HL-60/S4 (cell line): ENCODE measurements around the gene TMEM141.
"Not testable (repeated sequence)": the region's sequence is repeated elsewhere in the genome, so short reads cannot be mapped to it uniquely, and the experiment has no call there.

Experiments used
- in situ Hi-C: fragments of 300-500 bp; cut with MboI; formaldehyde crosslinking; loops from 2 replicates; pipeline ENCODE4 v1.14.3; 2022; ENCODE audit warnings: low sequenced_read_pairs

The TMEM141 gene

DNA sequence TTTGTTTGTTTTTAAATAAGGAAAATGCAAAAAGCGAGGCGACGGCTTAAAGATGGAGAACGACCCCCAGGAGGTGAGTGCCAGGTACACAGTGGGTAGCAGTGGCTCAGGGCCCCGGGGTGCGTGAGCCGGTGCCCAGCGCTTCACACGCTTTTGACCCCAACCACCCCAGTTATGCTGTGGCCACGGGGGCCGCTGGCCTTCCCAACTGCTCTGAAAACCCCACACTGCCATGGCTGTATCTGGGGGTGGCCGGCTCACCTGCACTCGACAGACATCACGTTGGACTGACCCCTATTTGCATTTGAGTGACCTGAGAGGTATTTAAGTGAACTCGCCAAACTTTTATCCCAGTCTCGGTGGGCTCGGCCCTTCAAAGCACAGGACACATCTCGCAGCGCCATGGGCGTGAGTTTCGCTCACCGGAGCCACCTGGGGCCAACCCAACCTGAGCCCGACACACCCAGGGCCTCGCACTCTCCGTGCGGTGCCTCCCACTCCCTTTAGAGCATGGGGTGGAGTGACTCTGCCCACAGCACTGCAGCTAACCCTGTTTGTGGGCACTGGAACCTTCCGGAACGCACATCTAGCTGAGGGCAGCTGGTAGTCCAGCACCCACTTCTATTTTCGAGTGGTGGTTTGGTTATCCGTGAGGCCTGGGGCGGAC, 37.5 kb downstream of the TMEM141 start:
- in situ Hi-C loops, result no loop called here

DNA sequence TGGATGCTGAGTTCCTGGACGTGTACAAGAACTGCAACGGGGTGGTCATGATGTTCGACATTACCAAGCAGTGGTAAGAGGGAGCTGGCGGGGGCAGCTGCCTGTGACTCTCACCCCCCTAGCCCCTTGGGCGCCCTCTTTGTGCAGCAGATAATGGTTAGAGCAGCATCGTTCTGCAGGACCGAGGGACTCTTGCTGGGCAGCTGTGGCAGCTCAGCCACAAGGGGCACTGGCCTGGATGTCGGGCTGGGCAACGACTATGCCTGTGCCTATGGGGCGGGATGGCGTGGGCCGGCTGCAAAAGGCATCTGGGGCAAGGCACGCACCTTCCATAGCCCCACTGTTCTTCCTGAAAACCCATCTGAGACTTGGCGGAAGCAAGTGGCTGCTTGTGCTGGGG, 38.3 kb downstream of the TMEM141 start:
- in situ Hi-C loops, result no loop called here

DNA sequence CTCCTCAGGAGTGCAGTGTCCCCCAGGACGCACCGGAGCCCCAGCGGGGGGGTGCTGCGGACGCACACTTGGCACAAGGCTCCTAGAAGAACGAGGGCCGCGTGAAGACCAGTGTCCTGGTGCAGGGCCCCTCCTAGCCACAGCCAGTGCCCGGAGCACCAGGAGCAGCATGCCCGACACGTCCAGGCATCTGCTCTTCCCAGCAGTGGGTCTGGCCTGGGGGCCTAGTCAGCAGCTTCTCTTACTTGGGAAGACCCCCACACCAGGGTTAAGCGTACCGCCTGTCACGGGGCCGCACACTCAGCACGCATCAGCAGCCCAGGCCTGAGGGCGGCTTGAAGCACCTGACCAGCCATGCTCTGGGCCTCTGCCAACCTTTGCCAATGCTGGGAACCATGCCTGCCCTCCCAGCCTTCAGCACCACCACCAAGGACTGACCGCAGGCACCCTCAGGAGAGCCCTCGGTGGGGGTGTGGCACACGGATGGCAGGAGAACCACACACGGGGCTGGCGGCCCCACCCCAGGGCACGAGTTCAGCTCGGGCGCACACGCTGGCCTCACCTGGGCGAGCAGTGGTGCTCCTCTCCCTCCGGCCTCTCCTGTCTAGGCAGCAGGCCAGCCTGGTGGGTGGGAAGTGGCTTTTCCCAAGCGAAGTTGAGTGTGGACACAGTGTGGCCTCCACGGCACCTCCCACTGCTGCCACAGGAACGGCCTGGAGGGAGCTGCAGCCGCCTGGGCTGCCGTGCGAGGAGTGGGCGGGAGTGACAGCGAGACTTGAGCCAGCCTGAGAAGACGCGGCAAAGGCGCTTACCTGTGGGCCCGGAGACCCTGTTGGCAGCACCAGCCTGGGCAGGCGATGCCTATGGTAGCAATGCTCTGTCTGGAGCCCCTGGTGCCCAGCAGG, 39.1 kb downstream of the TMEM141 start:
- in situ Hi-C loops, result no loop called here

- in situ Hi-C loops, result no loop called here
Observed at GRCh38 chr9:136831002-136831719, 40.0 kb downstream of the TMEM141 start.

- in situ Hi-C loops, result no loop called here
Observed at GRCh38 chr9:136831720-136832104, 40.6 kb downstream of the TMEM141 start.

DNA sequence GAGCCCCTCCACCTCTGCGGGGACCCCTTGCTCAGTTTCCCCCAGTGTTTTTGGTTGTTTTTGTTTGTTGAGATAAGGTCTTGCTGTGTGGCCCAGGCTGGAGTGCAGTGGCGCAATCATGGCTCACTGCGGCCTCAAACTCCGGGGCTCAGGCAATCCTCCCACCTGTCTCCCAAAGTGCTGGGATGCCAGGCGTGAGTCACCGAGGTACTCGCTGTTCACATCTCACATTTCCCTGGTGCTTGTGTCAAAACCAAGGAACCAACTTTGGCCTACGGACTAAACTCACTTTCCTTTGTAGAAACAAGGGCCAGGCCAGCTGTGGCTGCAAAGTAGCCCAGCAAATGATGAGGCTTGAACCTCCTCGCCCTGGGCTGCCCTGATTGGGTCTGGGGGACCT, 41.4 kb downstream of the TMEM141 start:
- in situ Hi-C loops, result no loop called here

DNA sequence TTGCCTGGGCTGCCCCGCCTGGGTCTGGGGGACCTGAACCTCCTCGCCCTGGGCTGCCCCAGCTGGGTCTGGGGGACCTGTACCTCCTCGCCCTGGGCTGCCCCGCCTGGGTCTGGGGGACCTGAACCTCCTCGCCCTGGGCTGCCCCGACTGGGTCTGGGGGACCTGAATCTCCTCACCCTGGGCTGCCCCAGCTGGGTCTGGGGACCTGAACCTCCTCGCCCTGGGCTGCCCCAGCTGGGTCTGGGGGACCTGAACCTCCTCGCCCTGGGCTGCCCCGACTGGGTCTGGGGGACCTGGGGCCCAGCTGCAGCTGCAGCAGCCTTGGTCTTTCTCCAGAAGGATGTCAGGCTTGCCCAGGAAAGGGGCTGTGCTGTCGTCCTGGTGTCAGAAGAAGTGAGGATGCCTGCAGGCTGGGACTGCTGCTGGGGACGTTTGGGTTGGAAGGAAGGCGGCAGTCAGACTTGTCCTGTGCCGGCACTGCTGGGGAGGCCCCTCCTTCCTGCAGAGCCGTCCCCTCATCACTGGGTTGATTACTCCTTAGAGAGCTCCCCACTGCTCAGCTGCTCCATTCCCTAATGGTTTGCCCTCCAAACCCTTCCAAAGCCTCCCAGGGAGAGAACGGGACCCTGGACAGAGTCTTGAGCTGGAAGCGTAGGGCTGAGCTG, 42.4 kb downstream of the TMEM141 start:
- in situ Hi-C loops, result not testable (repeated sequence)

- in situ Hi-C loops, result no loop called here
Observed at GRCh38 chr9:136835162-136835931, 44.2 kb downstream of the TMEM141 start.

DNA sequence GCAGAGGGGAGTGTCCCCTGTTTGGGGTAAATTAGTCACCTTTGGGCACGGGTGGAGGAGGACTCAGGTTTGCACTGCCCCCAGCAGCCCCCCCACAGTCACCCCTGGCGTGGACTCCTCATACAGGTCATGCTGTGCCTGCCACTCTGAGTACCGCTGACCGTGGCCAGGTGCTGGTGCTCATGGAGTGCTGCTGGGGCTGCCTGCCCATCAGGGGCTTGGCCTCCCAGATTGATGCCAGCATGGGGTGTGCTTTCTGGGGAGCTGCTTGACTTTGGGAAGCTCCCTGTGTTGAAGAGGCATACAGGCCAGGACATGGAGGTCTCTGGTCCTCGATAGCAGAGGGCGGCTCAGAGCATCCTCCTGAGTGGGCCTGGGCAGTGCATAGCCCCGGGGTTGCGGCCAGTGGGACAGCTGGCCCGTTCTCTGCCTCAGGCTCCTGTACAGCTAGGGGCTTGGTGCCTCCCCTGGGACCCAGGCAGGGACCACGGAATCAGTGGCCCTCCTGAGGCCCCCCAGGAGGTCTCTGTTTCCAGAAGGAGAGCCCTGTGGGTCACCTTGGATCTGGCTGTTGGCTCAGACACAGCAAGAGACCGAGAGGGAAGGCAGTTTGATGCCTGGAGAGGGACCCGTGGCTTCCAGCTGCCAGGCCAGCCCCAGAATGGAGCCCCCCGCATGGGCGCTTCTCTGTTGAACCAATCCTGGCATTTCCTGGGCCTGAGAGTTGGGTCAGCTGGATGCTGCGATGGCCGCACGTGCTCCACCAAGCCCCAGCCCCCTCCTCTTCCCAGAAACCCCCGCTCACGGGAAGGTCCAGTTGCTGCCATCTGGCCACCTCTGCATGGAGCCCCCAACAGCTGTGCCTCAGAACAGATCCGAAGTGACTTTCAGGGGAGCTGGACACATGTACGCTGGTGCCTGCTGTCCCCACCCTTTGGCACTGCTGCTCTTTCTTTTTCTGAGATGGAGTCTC, 45.1 kb downstream of the TMEM141 start:
- in situ Hi-C loops, result no loop called here

- in situ Hi-C loops, result no loop called here
Observed at GRCh38 chr9:136837146-136837855, 46.2 kb downstream of the TMEM141 start.

DNA sequence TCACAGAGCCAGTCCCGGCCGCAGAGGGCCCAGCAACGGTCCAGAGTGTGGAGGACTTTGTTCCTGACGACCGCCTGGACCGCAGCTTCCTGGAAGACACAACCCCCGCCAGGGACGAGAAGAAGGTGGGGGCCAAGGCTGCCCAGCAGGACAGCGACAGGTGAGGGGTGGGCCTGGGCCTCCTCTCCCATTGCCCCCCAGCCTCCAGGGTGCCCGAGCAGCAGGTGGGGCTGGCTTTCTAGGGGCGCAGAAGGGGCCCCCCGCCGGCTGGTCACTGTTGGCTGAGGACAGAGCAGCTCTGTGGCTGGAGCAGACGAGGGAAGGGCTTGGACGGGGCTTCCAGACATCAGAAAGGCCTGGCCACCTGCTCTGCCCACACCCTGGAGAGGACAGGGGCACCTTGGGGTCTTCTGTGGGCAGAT, 46.7 kb downstream of the TMEM141 start:
- in situ Hi-C loops, result not testable (repeated sequence)

GRCh38 chr9:136838314-136839228, 47.4 kb downstream of the TMEM141 start:
- in situ Hi-C loops, result no loop called here

DNA sequence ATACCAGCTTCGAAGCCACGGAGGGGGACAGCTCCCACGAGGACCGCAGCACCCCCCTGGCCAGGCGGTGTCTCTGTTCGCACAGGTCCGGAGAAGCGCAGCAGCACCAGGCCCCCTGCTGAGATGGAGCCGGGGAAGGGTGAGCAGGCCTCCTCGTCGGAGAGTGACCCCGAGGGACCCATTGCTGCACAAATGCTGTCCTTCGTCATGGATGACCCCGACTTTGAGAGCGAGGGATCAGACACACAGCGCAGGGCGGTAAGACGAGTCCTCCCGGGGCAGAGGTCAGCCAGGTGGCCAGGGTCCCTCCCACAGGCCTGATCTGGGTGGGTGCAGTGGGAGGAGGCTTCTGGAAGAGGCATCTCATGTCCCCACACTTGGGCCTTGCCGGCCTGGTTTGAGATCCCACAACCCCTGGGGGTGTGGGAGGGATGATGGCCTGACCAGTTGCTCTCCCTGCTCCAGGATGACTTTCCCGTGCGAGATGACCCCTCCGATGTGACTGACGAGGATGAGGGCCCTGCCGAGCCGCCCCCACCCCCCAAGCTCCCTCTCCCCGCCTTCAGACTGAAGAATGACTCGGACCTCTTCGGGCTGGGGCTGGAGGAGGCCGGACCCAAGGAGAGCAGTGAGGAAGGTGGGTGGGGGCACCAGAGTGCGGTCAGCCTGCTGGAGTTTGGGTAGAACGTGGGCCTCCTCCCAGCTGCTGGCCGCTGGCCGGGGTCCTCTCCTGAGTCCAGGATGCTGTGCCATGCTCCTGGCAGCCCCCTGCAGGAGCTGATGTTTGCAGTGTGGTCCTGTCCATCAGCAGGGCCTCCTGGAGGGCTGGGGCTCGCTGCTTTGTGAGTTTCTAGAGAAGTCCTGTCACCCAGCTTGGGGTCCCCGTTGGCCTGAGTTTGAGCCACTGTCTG, 48.3 kb downstream of the TMEM141 start:
- in situ Hi-C loops, result no loop called here

GRCh38 chr9:136840140-136840876, 49.2 kb downstream of the TMEM141 start:
- in situ Hi-C loops, result no loop called here

GRCh38 chr9:136840877-136841645, 49.9 kb downstream of the TMEM141 start:
- in situ Hi-C loops, result no loop called here
